GM12874 (cell line): ENCODE data around the gene LCE6A.

Source experiments
- CTCF ChIP-seq: IDR thresholded peaks from 2 replicates; pipeline ENCODE4 v1.5.1; 2011; ENCODE audit warnings: low read depth, mild to moderate bottlenecking, control low read depth, low read length, moderate library complexity; ENCODE audit not compliant: insufficient read depth

Gene LCE6A

GRCh38 chr1:152860129-152860528 lies 17.5 kb downstream of the LCE6A start:
- TF ChIP-seq CTCF, result no peak

- no peak for TF ChIP-seq CTCF
Observed at GRCh38 chr1:152861374-152861773, 18.7 kb downstream of the LCE6A start.

- no peak for TF ChIP-seq CTCF
Observed at GRCh38 chr1:152864443-152864842, 21.8 kb downstream of the LCE6A start.

GRCh38 chr1:152866321-152866720 lies 23.7 kb downstream of the LCE6A start:
- TF ChIP-seq CTCF, result no peak

GRCh38 chr1:152869808-152870419 lies 27.3 kb downstream of the LCE6A start:
- TF ChIP-seq CTCF, result peak; percentile 82

- TF ChIP-seq CTCF, result peak; percentile 49
Observed at GRCh38 chr1:152870831-152871730, 28.4 kb downstream of the LCE6A start.

GRCh38 chr1:152871731-152872126 lies 29.1 kb downstream of the LCE6A start:
- TF ChIP-seq CTCF, result no peak
